ENCODE results near the gene PCLO. TPM values are rescaled to one million over a fixed set of nuclear protein-coding genes. Genes with fewer than 3 reads are reported as not detected.
A peak's percentile ranks its signal among the peaks of the same experiment; 100 is the strongest.

The PCLO gene
- total RNA-seq, 1 donor, result 0.36 TPM

DNA sequence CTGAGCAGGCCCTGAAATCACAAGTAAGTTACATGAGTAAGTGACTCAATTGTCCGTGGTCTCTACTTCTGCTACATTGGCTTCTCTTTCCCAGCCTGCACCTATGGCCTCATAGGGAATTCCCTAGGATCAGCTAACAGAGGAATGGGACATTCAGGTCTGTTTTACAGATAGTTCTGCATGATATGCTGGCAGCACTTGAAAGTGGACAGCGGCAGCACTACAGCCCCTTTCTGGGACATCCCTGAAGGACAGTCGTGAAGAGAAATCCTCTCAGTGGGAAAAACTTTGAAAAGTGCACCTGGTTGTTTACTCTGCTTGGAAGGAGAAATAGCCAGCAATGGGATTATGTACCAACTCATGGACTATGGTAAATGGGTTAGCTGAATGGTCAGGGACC lies 426.1 kb downstream of the PCLO start:
- no peak for DNase-seq (ENCODE audit: insufficient read length, low spot score, missing footprints)

DNA sequence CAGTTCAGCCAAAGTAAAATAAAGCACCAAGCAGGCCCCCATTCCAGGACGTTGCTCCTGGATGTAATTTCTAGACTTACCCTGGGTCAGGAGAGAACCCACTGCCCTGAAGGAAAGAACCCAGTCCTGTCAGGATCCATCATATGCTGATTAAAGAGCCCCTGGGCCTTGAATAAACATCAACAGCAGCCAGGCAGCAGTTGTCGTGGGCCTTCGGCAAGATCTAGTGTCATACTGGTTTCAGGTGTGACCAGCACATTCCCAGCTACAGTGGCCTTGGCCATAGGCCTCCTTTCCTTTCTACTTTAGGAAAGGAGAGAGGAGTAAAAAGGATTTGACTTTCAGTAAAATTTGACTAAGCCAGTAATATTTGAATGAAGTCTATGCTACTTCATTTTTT lies 430.0 kb downstream of the PCLO start:
- Histone ChIP-seq H3K9me3 (ENCODE audit: low read depth, low read length) (no peaks in the 10 kb centered on the region), H3K4me2 (ENCODE audit: insufficient read depth, low read length) (no peak overlapping the region), H3K27ac (ENCODE audit: low read depth, low read length) (no peak overlapping the region), H3K4me1 (ENCODE audit: insufficient read depth, low read length) (no peaks in the 10 kb centered on the region), H2AFZ (ENCODE audit: low read length) (no peak overlapping the region), H4K20me1 (ENCODE audit: insufficient read depth, low read length) (no peaks in the 10 kb centered on the region), H3K4me3 (ENCODE audit: insufficient read depth, low read length) (no peak overlapping the region), H3K27me3 (ENCODE audit: insufficient read depth, low read length) (no peaks in the 10 kb centered on the region), H3K79me2 (ENCODE audit: insufficient read depth, low read length) (no peaks in the 10 kb centered on the region), H3K36me3 (ENCODE audit: insufficient read depth, low read length) (no peaks in the 10 kb centered on the region)
- no peak for DNase-seq (ENCODE audit: insufficient read length, low spot score, missing footprints)
- TF ChIP-seq, protein P1, sequence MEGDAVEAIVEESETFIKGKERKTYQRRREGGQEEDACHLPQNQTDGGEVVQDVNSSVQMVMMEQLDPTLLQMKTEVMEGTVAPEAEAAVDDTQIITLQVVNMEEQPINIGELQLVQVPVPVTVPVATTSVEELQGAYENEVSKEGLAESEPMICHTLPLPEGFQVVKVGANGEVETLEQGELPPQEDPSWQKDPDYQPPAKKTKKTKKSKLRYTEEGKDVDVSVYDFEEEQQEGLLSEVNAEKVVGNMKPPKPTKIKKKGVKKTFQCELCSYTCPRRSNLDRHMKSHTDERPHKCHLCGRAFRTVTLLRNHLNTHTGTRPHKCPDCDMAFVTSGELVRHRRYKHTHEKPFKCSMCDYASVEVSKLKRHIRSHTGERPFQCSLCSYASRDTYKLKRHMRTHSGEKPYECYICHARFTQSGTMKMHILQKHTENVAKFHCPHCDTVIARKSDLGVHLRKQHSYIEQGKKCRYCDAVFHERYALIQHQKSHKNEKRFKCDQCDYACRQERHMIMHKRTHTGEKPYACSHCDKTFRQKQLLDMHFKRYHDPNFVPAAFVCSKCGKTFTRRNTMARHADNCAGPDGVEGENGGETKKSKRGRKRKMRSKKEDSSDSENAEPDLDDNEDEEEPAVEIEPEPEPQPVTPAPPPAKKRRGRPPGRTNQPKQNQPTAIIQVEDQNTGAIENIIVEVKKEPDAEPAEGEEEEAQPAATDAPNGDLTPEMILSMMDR (IDR thresholded peaks at IDR 0.05; ENCODE audit: extremely low read depth, low read depth, low read length), result no peak

More for the DNA sequence above, 426.1 kb downstream of the PCLO start:
- TF ChIP-seq, protein P1 (IDR thresholded peaks at IDR 0.05; ENCODE audit: extremely low read depth, low read depth, low read length), result no peak
- H3K36me3 ChIP-seq (ENCODE audit: insufficient read depth, low read length), result no peaks in the 10 kb centered on the region
- H4K20me1 ChIP-seq (ENCODE audit: insufficient read depth, low read length), result no peaks in the 10 kb centered on the region
- H3K4me3 ChIP-seq (ENCODE audit: insufficient read depth, low read length), result no peak overlapping the region
- H3K4me2 ChIP-seq (ENCODE audit: insufficient read depth, low read length), result no peak overlapping the region
- H3K4me1 ChIP-seq (ENCODE audit: insufficient read depth, low read length), result no peaks in the 10 kb centered on the region
- H2AFZ ChIP-seq (ENCODE audit: low read length), result no peak overlapping the region
- H3K27me3 ChIP-seq (ENCODE audit: insufficient read depth, low read length), result no peaks in the 10 kb centered on the region
- H3K79me2 ChIP-seq (ENCODE audit: insufficient read depth, low read length), result no peaks in the 10 kb centered on the region
- no peaks in the 10 kb centered on the region for H3K9me3 ChIP-seq (ENCODE audit: low read depth, low read length)
- H3K27ac ChIP-seq (ENCODE audit: low read depth, low read length), result no peak overlapping the region

DNA sequence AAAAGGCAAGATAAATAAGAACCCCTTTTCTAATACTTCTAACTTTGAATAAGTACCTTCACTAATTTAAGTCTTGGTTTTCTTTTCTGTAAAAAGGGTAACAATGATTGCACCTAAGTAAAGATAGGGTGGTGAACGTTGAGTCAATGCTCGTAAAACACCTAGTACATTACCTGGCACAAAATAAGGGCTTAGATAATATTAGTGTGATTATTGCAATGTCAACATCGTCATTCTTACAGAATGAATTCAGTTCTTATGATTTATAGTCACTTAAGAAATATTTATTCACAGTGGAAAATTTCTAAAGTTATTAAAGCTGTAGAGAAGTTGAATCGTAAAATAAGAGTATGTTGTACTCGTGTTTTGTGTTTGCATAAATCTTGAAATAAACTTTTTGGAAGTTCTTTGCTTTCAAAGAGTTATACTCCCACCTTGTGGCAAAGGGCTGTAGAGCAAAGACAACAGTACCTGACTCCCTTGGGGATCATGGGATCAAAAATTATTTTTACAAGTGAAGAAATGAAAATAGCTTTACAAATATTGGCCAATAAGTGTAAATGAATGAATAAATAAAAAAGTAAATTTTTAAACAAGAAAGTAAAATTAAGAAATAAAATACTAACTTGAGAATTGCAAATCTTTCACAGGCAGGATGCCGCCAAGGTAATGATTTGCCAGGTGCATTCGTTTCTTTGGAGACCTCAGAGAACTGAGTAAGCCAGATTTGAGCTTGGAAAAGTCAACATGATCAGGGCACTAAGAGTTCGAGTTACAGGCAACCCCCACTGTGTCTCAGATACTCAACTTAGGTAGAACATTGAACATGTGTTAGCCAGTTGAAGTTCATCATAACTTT lies 433.3 kb downstream of the PCLO start:
- no peak overlapping the region for H3K4me3 ChIP-seq (ENCODE audit: insufficient read depth, low read length)
- H3K9me3 ChIP-seq (ENCODE audit: low read depth, low read length), result no peaks in the 10 kb centered on the region
- DNase-seq (ENCODE audit: insufficient read length, low spot score, missing footprints), result peak; percentile 0
- no peak overlapping the region for H3K27ac ChIP-seq (ENCODE audit: low read depth, low read length)
- H3K36me3 ChIP-seq (ENCODE audit: insufficient read depth, low read length), result no peaks in the 10 kb centered on the region
- H3K79me2 ChIP-seq (ENCODE audit: insufficient read depth, low read length), result no peaks in the 10 kb centered on the region
- TF ChIP-seq, protein P1 (IDR thresholded peaks at IDR 0.05; ENCODE audit: extremely low read depth, low read depth, low read length), result peak; percentile 76
- no peaks in the 10 kb centered on the region for H3K4me1 ChIP-seq (ENCODE audit: insufficient read depth, low read length)
- H2AFZ ChIP-seq (ENCODE audit: low read length), result no peak overlapping the region
- H3K27me3 ChIP-seq (ENCODE audit: insufficient read depth, low read length), result no peaks in the 10 kb centered on the region
- no peak overlapping the region for H3K4me2 ChIP-seq (ENCODE audit: insufficient read depth, low read length)
- no peaks in the 10 kb centered on the region for H4K20me1 ChIP-seq (ENCODE audit: insufficient read depth, low read length)

DNA sequence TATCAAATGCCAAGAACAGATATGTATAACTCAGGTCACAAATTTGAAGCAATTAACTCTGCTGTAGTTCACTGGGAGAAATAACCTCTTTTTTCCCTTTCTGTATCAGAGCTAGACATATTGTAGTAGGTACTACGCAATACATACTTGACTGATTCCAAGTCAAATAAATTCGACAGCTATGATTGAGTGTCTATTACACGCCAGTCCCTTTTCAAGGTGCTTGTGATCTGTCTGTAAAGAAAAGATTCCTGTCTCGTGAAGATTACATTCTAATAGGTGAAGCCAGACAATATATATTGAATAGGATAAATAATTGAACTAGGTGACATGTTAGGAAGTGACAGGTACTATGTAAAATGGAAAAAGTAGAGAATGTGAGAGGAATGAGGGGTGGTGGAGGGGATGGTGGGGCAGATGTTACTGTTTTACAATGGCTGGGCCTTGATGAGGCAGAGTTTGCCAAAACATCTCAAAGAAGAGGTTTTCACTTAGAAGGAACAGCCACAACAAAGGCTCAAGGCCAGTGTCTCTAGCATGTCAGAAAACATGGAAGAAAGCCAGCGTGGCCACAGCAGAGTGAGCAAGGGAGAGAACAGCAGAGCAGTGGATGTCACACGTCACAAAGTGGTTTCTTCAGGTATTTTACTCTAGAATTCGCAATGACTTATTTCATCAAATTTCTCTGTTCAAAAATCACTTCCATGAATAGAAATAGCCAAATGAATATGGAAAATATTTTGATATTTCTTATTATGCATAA lies 436.5 kb downstream of the PCLO start:
- Histone ChIP-seq H3K27ac (ENCODE audit: low read depth, low read length) (no peak overlapping the region), H3K4me3 (ENCODE audit: insufficient read depth, low read length) (no peak overlapping the region), H3K27me3 (ENCODE audit: insufficient read depth, low read length) (no peaks in the 10 kb centered on the region), H3K9me3 (ENCODE audit: low read depth, low read length) (no peaks in the 10 kb centered on the region), H3K4me2 (ENCODE audit: insufficient read depth, low read length) (peak overlapping the region; percentile 16), H3K79me2 (ENCODE audit: insufficient read depth, low read length) (no peaks in the 10 kb centered on the region), H4K20me1 (ENCODE audit: insufficient read depth, low read length) (no peaks in the 10 kb centered on the region), H3K36me3 (ENCODE audit: insufficient read depth, low read length) (no peaks in the 10 kb centered on the region), H2AFZ (ENCODE audit: low read length) (no peak overlapping the region), H3K4me1 (ENCODE audit: insufficient read depth, low read length) (no peaks in the 10 kb centered on the region)
- no peak for DNase-seq (ENCODE audit: insufficient read length, low spot score, missing footprints)
- TF ChIP-seq, protein P1 (IDR thresholded peaks at IDR 0.05; ENCODE audit: extremely low read depth, low read depth, low read length), result no peak

Measured in osteoblast (primary cell).